CD14-positive monocyte (primary cell): ENCODE results near the gene LAMA4. TPM values are rescaled to one million over a fixed set of nuclear protein-coding genes. Genes with fewer than 3 reads are reported as not detected.

Source experiments
- DNase-seq, 3 donors: peaks; one replicate each; pipeline ENCODE4 v3.0.0-alpha.2; 2011 to 2022
- H2AFZ ChIP-seq: 2 replicates; pipeline ENCODE4 v1.6.0; 2012; ENCODE audit warnings: mild to moderate bottlenecking, low read depth, low read length, inconsistent platforms; ENCODE audit not compliant: insufficient read depth, poor library complexity, severe bottlenecking
- H3K27ac ChIP-seq, 2 donors: 1 replicate in 1 of 2; 2 replicates in 1 of 2; pipeline ENCODE4 v1.5.1; 2012 to 2013; ENCODE audit warnings: low read length in 2 of 2, control low read depth in 1 of 2, inconsistent platforms in 1 of 2, low read depth in 1 of 2, mild to moderate bottlenecking in 1 of 2
- H3K27me3 ChIP-seq, 2 donors: one replicate each; pipeline versions ENCODE4 v1.6.0 to v1.6.1; 2011 to 2013; ENCODE audit warnings: low read length in 2 of 2; ENCODE audit not compliant: control insufficient read depth in 2 of 2, insufficient read depth in 2 of 2
- H3K36me3 ChIP-seq, 2 donors: replicated peaks in 1 of 2; 1 replicate in 1 of 2; 2 replicates in 1 of 2; pipeline versions ENCODE4 v1.5.1 to v1.6.1; 2012 to 2013; ENCODE audit warnings: low read length in 2 of 2, control low read depth in 1 of 2, inconsistent platforms in 1 of 2, mild to moderate bottlenecking in 1 of 2; ENCODE audit not compliant: insufficient read depth in 2 of 2, control insufficient read depth in 1 of 2
- H3K4me1 ChIP-seq, 2 donors: 1 replicate in 1 of 2; 2 replicates in 1 of 2; pipeline versions ENCODE4 v1.5.1 to v1.6.1; 2012 to 2013; ENCODE audit warnings: low read length in 2 of 2, control low read depth in 1 of 2, inconsistent platforms in 1 of 2, mild to moderate bottlenecking in 1 of 2, moderate library complexity in 1 of 2; ENCODE audit not compliant: insufficient read depth in 2 of 2, control insufficient read depth in 1 of 2
- H3K4me2 ChIP-seq: replicated peaks from 2 replicates; pipeline ENCODE3; 2012; ENCODE audit warnings: low read length, moderate library complexity, mild to moderate bottlenecking; ENCODE audit not compliant: poor library complexity, severe bottlenecking; ENCODE audit errors: extremely low read depth
- H3K4me3 ChIP-seq, 3 experiments: fragments of 200-600 bp in 1 of 3; sonication (generic) in 1 of 3; replicated peaks in 1 of 3; 1 replicate in 2 of 3; 2 replicates in 1 of 3; pipeline ENCODE4 v1.5.1; 2011 to 2013; ENCODE audit warnings: low read length in 3 of 3, mild to moderate bottlenecking in 3 of 3, control low read depth in 2 of 3, low read depth in 2 of 3, inconsistent platforms in 1 of 3, moderate library complexity in 1 of 3
- H3K79me2 ChIP-seq: 2 replicates; pipeline ENCODE4 v1.6.0; 2012; ENCODE audit warnings: mild to moderate bottlenecking, control low read depth, inconsistent platforms, low read length, moderate library complexity; ENCODE audit not compliant: insufficient read depth
- H3K9ac ChIP-seq: 2 replicates; pipeline ENCODE4 v1.6.0; 2017; ENCODE audit warnings: low read length, mild to moderate bottlenecking; ENCODE audit not compliant: insufficient read depth, poor library complexity, severe bottlenecking
- H3K9me3 ChIP-seq, 2 donors: replicated peaks in 1 of 2; 1 replicate in 1 of 2; 2 replicates in 1 of 2; pipeline versions ENCODE4 v1.5.1 to v1.6.1; 2012 to 2013; ENCODE audit warnings: low read length in 2 of 2, control low read depth in 1 of 2; ENCODE audit not compliant: control insufficient read depth in 1 of 2, insufficient read depth in 1 of 2
- H4K20me1 ChIP-seq: 2 replicates; pipeline ENCODE4 v1.6.0; 2012; ENCODE audit warnings: mild to moderate bottlenecking, low read length, control low read depth, moderate library complexity; ENCODE audit not compliant: insufficient read depth
- H3K27ac Mint-ChIP-seq, 7 donors: one replicate each; pipeline ENCODE4 v1.8.0; 2020; ENCODE audit warnings: mild to moderate bottlenecking in 7 of 7, mixed read lengths in 7 of 7, moderate library complexity in 6 of 7, inconsistent platforms in 2 of 7
- H3K27me3 Mint-ChIP-seq, 3 donors: one replicate each; pipeline ENCODE4 v1.8.0; 2021 to 2022; ENCODE audit warnings: low read depth in 3 of 3, mild to moderate bottlenecking in 3 of 3, mixed read lengths in 3 of 3, moderate library complexity in 3 of 3, inconsistent platforms in 1 of 3
- H3K36me3 Mint-ChIP-seq, 2 donors: one replicate each; pipeline ENCODE4 v1.8.0; 2020; ENCODE audit warnings: mixed read lengths in 2 of 2, inconsistent platforms in 1 of 2, mild to moderate bottlenecking in 1 of 2
- H3K4me1 Mint-ChIP-seq: one replicate; pipeline ENCODE4 v1.8.0; 2020; ENCODE audit warnings: mild to moderate bottlenecking, mixed read lengths
- H3K4me3 Mint-ChIP-seq, 2 donors: one replicate each; pipeline ENCODE4 v1.8.0; 2020; ENCODE audit warnings: mild to moderate bottlenecking in 2 of 2, mixed read lengths in 2 of 2, moderate library complexity in 1 of 2
- H3K9me3 Mint-ChIP-seq, 7 donors: one replicate each; pipeline ENCODE4 v1.8.0; 2020 to 2022; ENCODE audit warnings: mixed read lengths in 7 of 7, mild to moderate bottlenecking in 6 of 7, moderate library complexity in 6 of 7, inconsistent platforms in 2 of 7
- WGBS: methylation state at CpG from one replicate; pipeline ENCODE4 v1.1.5; 2013; ENCODE audit warnings: missing lambda C conversion rate; ENCODE audit not compliant: insufficient coverage; 5-methylcytosine and 5-hydroxymethylcytosine counted together
- intact Hi-C, 2 donors: fragments of 100-400 bp; cut with micrococcal nuclease; formaldehyde crosslinking; loops; one replicate each; pipeline versions ENCODE4 v1.15.0 to v1.15.1; 2023
- polyA plus RNA-seq, 3 donors: library from polyadenylated mRNA; depleted of rRNA in 1 of 3; unstranded in 2 of 3; stranded (reverse) in 1 of 3; fragments of 300-500 nt in 2 of 3; fragments of >200 nt in 1 of 3; fragmentation: Illumina TruSeq in 2 of 3; gene quantifications; 1 replicate in 2 of 3; 2 replicates in 1 of 3; pipeline ENCODE4 v1.2.3, GENCODE V29; 2012 to 2021
- TF ChIP-seq, protein P1 (sequence below): fragments of 200-600 bp; IDR thresholded peaks from one replicate; pipeline ENCODE4 v1.8.0; 2022; ENCODE audit warnings: antibody characterized with exemption, mild to moderate bottlenecking

LAMA4 gene
- polyA plus RNA-seq, 3 donors: not detected

DNA sequence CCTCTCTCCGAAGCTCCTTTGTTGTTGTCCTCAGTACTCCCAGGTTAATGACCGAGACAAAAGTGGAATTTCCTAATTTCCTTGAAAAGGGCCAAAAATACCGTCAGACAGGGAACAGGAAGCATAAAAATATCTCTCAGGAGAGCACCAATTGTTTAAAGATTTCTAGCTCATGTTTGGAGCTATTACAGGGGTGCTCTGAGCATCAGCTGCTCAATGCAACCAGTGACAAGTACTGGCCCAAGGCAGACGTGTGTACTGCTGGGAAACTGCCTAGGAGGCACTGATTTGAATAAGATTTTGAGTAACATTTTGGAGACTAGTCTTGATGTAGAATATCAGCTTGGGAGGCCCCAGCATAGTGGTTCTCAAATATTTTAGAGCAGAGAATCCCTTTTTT is 17.3 kb downstream of the LAMA4 start:
- Mint-ChIP-seq H3K27me3 (peaks cover 0 to 2% (median 2%) of the 10 kb centered on the region in 3 donors), H3K4me3 (no peak overlapping the region), H3K27ac (no peak overlapping the region), H3K4me1 (peaks cover 8% of the 10 kb centered on the region), H3K9me3 (peaks cover 0 to 2% (median 0%) of the 10 kb centered on the region in 7 donors), H3K36me3 (no peaks in the 10 kb centered on the region)
- DNase-seq: no peak
- no peak overlapping the region for H3K4me2 ChIP-seq
- H3K4me3 ChIP-seq: no peak overlapping the region
- H3K9ac ChIP-seq: no peak overlapping the region
- no peaks in the 10 kb centered on the region for H4K20me1 ChIP-seq
- no peaks in the 10 kb centered on the region for H3K9me3 ChIP-seq
- H3K4me1 ChIP-seq: no peaks in the 10 kb centered on the region
- H3K27ac ChIP-seq: no peak overlapping the region
- TF ChIP-seq, protein P1, sequence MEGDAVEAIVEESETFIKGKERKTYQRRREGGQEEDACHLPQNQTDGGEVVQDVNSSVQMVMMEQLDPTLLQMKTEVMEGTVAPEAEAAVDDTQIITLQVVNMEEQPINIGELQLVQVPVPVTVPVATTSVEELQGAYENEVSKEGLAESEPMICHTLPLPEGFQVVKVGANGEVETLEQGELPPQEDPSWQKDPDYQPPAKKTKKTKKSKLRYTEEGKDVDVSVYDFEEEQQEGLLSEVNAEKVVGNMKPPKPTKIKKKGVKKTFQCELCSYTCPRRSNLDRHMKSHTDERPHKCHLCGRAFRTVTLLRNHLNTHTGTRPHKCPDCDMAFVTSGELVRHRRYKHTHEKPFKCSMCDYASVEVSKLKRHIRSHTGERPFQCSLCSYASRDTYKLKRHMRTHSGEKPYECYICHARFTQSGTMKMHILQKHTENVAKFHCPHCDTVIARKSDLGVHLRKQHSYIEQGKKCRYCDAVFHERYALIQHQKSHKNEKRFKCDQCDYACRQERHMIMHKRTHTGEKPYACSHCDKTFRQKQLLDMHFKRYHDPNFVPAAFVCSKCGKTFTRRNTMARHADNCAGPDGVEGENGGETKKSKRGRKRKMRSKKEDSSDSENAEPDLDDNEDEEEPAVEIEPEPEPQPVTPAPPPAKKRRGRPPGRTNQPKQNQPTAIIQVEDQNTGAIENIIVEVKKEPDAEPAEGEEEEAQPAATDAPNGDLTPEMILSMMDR: no peak
- no peaks in the 10 kb centered on the region for H3K27me3 ChIP-seq
- no peaks in the 10 kb centered on the region for H3K79me2 ChIP-seq
- H2AFZ ChIP-seq: no peak overlapping the region
- 65% methylated on average over 2 of the region's 4 CpGs for WGBS
- H3K36me3 ChIP-seq: no peaks in the 10 kb centered on the region
- intact Hi-C loops: no loop called here

DNA sequence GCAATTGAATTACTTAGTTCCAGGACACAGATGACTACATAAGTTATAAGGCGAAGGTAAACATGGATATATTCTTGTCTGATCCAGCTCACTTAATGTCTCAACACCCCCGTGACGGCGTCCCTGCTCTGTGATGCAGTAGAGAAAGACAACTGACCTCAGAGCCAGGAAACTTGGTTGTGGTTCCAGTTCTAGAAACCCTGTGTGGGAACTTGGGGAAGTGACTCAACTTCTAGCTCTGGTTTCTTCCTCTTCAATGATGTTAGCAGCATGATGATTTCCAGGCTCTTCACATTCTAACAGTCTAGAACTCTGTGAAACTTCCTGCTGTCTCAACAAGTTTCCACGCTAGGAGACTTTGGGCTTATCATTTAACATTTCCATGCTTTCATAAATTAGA is 18.4 kb downstream of the LAMA4 start:
- TF ChIP-seq, protein P1: no peak
- Histone ChIP-seq H3K36me3 (no peaks in the 10 kb centered on the region), H3K9me3 (no peaks in the 10 kb centered on the region), H4K20me1 (no peaks in the 10 kb centered on the region), H3K4me2 (no peak overlapping the region), H3K4me1 (no peaks in the 10 kb centered on the region), H3K9ac (no peak overlapping the region), H3K27ac (no peak overlapping the region), H3K27me3 (no peaks in the 10 kb centered on the region), H2AFZ (no peak overlapping the region), H3K79me2 (no peaks in the 10 kb centered on the region), H3K4me3 (no peak overlapping the region)
- peaks cover 8% of the 10 kb centered on the region for H3K4me1 Mint-ChIP-seq
- H3K9me3 Mint-ChIP-seq: peaks cover 0 to 2% (median 0%) of the 10 kb centered on the region in 7 donors
- no peak overlapping the region for H3K27ac Mint-ChIP-seq
- no peak overlapping the region for H3K4me3 Mint-ChIP-seq
- no CpG with 5 or more reads among the region's 5 CpGs for WGBS
- intact Hi-C loops: no loop called here
- DNase-seq: peak; percentile 21 to 67 (median 30)
- peaks cover 0 to 2% (median 2%) of the 10 kb centered on the region in 3 donors for H3K27me3 Mint-ChIP-seq
- H3K36me3 Mint-ChIP-seq: no peaks in the 10 kb centered on the region
